SIG-M5 (cell line): Measurements from ENCODE around the gene CENPO.
"Not testable (repeated sequence)": the region's sequence is repeated elsewhere in the genome, so short reads cannot be mapped to it uniquely, and the experiment has no call there.

Experiments
- DNase-seq: peaks from one replicate; lab custom pipeline; 2025; lab: John Stamatoyannopoulos, UW

Gene CENPO

GRCh38 chr2:24788816-24789215 is 4.4 kb upstream of the CENPO start:
- no peak for DNase-seq

DNA sequence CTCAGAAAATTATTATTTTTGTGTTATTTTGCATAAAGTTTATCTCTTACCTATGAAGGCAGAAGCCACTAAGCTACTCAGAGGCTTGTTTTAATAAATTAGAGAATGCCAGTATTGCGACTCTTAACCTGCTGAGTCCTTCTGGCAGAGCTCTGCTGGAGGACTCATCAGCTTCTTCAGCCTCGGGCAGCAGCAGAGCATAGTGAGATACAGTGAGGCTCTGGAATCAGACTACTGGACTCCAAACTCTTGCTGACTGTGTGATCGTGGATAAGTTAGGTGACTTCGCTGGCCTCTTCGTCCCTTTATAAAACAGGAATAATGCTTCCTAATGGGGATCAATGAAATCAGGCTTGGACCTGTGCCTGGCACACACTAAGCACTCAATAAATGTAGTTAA is 1.8 kb upstream of the CENPO start:
- no peak for DNase-seq

- DNase-seq, result no peak
Measured at GRCh38 chr2:24792542-24792873, 717 bp upstream of the CENPO start.

- no peak for DNase-seq
Measured at GRCh38 chr2:24793761-24794435, 673 bp downstream of the CENPO start.

DNA sequence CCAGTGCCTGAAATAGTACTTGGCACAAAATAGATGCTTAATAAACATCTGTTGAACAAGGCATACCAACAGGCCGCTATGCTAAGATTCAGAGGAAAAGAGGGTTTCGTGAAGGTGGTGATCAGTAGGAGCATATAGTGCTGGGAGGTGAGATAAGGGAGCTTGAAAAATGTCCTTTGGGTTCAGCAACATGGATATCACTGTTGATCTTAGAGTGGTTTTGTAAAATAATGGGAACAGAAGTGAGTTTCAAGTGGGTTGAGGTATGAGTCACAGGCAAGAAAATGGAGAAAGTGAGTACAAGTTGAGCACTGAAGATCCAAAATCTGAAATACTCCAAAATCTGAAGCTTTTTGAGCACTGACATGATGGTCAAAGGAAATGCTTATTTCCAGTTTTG is 4.4 kb downstream of the CENPO start:
- no peak for DNase-seq

- not testable (repeated sequence) for DNase-seq
Measured at GRCh38 chr2:24800487-24800886, 7.3 kb downstream of the CENPO start.

DNA sequence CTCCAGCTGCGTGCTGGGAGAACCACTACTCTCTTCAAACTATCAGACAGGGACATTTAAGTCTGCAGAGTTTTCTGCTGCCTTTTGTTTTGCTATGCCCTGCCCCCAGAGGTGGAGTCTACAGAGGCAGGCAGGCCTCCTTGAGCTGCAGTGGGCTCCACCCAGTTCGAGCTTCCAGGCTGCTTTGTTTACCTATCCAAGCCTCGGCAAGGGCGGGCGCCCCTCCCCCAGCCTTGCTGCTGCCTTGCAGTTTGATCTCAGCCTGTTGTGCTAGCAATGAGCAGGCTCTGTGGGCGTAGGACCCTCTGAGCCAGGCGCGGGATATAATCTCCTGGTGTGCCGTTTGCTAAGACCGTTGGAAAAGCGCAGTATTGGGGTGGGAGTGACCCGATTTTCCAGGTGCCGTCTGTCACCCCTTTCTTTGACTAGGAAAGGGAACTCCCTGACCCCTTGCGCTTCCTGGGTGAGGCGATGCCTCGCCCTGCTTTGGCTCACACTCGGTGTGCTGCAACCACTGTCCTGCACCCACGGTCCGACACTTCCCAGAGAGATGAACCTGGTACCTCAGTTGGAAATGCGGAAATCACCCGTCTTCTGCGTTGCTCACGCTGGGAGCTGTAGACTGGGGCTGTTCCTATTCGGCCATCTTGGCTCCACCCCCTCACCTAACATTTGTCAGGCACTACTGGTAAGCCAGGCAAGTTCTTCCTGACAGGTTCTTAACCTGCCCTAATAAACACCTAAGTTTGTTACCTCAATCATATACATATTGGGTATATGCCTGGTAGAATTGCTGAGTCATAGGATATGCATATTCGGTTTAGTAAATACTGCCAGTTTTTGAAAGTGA is 12.8 kb downstream of the CENPO start:
- not testable (repeated sequence) for DNase-seq

DNA sequence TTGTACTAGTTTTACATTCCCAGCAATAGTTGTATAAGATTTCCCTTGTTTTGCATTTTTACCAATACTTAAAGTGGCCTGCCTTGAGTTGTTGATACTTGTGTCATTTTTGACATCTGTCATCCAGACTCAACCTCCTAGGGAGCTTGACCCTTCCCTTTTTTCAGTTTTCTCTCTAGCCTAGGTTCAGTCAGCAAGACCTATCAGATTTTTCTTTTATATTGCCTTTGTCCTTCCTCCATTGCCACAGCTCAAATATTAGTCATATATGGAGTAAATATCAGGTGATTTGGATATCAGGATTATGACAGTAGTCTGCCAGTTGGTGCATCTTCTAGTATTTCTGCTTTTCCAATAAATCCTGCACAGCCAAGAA is 13.4 kb downstream of the CENPO start:
- no peak for DNase-seq

DNA sequence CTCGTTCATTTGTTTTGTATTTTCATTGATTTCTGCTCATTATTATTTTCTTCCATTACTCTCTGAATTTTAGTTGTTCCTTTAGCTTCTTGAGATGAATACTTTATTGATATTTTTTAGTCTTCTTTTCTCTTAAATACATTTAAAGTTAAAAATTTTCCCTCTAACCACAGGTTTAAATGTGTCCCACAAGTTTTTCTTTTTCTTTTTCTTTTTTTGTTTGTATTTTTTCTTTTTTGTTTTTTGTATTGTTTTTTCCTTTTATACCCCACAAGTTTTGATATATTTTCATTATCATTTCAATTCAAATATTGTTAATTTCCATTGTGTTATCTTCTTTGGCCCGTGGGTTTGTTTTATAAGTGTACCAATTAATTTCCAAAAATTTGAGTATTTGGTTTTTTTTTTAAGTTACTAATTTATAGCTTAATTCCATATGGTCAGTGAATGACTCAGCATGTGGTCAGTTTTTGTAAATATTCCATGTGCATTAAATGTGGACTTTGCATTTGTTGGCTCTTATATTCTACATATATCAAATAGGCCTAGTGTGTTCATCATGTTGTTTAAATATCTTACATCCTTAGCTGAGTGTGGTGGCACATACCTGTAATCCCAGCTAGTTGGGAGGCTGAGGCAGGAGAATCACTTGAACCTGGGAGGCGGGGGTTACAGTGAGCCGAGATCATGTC is 16.2 kb downstream of the CENPO start:
- no peak for DNase-seq

- DNase-seq, result no peak
Measured at GRCh38 chr2:24813691-24814137, 20.5 kb downstream of the CENPO start.

DNA sequence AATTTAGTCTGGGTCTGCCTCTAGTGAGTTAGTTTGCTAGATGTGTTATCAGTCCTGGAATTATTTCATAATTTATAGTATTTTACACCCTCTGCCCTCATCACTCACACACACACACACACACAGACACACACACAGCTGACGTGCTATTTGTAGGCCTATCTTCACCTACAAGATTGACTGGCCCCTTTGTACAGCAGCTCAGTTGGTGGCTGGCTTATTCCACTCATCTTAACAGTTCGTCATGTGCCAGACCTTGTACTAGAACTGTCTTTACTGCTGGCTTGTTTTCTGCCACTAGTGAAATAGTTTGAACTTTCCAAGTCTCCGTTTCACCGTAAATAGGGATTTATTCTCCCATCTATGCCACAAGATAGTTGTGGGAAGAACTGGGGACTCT is 21.3 kb downstream of the CENPO start:
- no peak for DNase-seq

DNA sequence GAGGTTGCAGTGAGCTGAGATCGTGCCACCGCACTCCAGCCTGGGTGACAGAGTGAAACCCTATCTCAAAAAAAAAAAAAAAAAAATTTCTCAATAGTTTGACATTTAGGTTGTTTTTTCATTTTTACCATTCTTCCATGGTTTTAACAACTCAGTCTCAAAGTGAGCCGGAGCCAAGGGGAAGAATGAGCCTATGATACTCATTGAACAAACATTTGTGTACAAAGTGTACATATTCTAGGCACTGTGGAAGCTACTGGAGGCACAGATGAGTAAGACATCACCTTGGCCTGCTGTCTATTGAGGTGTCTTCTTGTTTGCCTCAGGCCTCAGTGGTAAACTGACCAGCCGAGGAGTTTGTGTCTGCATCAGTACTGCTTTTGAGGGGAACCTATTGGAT is 21.9 kb downstream of the CENPO start:
- no peak for DNase-seq

DNA sequence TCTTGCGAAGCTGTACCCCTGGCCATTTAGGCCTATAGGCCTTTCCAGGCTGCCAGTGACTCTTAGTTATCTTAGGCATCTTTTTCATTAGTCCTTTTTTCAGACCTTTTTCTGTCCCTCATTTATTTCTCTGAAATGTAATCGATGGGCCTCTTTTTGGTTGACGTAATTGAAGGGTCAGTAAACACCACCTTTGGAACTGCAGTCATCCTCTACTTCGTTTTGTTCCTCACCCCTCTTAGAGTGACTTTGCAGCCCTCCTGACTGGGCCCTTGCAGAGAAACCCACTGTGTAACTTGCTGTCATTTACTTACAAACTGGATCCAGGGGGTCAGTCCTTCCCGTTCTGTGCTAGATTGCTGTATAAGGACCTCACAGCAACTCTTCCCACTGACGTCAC is 23.2 kb downstream of the CENPO start:
- DNase-seq, result no peak

- DNase-seq, result no peak
Measured at GRCh38 chr2:24816884-24817283, 23.7 kb downstream of the CENPO start.

DNA sequence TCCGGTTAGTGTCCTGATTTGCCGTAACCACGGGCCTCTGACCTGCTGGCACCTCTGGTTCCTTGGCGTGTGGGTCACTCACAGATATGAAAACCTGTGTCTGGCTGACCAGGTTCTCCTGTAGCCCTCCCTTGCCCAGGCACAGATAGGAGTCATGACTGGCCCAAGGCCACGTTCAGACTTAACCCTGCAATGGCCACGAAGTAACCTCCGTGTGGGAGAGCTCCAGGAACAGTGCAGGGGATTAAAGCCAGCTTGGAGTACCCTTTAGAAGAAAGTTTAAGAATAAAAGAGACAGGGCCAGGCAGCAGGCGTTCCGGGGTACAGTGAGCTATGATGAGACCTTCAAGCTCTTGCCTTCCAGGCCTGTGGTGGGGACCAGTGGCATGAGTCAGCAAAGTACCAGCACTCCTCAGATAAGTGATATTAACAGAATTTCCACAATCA is 25.5 kb downstream of the CENPO start:
- no peak for DNase-seq

DNA sequence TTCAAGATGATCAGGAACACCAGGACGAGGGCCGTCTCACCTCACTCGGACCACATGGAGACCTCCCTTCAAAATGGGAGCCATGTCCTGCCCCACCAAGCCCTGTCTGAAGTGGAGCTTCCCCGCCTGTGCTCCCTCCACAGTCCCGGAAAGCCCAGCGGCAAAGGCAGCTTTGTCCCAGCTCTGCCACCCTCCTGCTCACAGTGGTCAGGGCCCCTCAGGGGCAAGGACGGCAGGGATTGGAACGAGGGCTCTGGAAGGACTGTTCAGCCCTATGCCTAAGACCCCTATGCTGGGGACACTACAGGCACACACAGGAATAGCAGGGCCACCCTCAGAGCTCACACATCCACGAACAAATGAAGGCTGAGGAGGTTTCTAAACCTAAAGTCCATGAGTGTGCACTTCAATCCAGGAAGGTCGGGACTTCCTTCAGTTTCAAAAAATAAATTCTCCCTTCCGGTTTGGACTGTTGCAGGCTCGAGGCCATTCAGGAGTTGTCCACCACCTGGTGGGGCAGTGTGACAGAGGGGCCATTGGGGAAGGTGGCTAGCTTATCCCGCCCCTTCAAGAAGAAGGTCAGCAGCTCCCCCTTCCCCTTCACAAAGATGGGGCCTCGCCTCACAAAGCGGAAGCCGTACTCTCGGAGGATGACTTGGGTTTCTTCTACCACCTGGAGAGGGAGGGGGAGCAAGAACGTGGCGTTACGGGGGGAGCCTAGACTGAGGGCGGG is 26.4 kb downstream of the CENPO start:
- DNase-seq, result no peak

- DNase-seq, result no peak
Measured at GRCh38 chr2:24820175-24820513, 26.9 kb downstream of the CENPO start.

DNA sequence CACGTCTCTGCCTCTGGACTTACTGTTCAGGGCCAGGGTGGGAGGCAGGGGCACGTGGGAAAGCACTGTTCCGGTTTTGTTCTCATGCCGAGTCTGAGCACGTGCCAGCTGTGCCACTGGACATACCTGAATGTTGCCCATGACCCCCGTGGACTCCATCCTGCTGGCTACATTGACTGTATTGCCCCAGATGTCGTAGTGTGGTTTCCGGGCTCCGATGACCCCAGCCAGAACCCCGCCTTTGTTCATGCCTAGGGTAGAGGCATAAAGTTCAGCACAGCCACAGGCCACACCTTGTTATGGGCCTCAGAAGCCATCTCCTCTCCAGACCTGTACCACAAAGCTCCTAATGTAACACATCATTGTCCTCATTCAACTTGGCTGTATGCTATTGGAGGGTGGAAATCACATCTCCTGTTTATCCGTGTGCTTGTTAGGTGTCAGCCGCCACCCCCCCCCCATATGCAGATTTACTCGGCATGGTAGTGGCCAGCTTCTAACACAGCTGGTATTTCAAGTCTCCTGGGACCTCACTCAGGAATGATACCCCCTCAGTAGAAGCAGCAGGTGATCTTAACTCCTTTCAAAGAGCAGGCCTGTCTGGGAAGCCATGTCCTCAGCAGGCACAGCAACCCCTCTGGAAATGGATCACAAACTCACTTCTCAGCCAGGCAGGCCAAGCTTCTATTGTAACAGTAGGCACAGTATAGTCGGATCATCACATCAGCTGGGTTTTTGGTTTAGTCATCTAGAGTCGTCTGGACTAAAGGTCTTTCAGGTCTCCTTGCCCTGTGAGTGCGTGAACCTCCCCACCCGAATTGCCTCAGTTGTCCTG is 27.6 kb downstream of the CENPO start:
- no peak for DNase-seq

DNA sequence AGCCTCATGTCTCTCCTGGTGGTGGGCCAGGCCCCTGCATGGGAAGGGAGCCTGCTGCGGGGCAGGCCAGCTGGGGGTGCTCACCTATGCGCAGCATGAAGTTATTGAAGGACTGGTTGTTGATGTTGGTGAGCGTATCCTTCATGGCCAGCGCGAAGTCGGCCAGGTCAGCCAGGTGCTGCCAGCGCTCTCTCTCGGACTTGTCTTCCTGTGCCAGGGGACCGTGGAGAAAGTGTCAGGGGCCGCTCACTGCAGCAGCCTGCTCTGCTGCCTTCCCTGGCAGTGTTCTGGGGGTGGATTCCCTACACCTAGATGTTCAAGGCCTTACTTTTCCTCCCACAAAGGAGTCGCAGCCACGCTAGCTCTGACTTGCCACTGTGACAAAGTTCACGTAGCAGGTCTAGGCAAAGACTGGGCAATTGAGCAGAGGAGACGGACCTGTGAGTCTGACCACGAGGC is 28.2 kb downstream of the CENPO start:
- DNase-seq, result no peak

GRCh38 chr2:24822049-24822706 is 29.0 kb downstream of the CENPO start:
- DNase-seq, result no peak

DNA sequence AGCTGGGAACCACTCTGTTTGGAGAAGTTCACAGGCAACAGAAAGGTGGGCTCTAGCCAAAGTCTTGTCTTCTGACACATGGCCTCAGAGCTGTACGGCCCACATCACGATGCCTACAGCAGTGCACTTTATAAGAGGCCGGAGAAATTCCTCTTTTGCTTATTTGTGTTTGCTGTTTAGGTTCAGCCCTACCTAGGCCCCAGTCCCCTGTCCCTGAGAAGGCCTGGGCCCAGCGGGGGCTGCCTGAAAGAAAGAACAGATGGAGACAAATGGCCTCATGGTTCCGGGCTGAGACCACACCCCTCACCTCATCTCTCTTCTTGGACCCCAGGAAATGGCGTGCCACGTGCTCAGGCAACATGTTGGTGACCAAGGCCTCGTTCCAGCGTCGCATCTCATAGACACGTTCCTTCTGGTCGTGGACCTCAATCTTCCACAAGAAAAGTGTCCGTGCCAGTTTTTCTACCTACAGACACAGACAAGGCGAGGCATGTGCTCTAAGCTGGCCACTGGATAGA is 30.9 kb downstream of the CENPO start:
- no peak for DNase-seq
